Inferior parietal cortex (tissue), 1 donor: ENCODE results near the gene LRCH4.
A peak's percentile ranks its signal among the peaks of the same experiment; 100 is the strongest.

Experiments used
- DNase-seq: peaks from one replicate; pipeline ENCODE4 v3.0.0-alpha.2; 2016; ENCODE audit errors: extremely low spot score

The LRCH4 gene, protein sequence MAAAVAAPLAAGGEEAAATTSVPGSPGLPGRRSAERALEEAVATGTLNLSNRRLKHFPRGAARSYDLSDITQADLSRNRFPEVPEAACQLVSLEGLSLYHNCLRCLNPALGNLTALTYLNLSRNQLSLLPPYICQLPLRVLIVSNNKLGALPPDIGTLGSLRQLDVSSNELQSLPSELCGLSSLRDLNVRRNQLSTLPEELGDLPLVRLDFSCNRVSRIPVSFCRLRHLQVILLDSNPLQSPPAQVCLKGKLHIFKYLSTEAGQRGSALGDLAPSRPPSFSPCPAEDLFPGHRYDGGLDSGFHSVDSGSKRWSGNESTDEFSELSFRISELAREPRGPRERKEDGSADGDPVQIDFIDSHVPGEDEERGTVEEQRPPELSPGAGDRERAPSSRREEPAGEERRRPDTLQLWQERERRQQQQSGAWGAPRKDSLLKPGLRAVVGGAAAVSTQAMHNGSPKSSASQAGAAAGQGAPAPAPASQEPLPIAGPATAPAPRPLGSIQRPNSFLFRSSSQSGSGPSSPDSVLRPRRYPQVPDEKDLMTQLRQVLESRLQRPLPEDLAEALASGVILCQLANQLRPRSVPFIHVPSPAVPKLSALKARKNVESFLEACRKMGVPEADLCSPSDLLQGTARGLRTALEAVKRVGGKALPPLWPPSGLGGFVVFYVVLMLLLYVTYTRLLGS

DNA sequence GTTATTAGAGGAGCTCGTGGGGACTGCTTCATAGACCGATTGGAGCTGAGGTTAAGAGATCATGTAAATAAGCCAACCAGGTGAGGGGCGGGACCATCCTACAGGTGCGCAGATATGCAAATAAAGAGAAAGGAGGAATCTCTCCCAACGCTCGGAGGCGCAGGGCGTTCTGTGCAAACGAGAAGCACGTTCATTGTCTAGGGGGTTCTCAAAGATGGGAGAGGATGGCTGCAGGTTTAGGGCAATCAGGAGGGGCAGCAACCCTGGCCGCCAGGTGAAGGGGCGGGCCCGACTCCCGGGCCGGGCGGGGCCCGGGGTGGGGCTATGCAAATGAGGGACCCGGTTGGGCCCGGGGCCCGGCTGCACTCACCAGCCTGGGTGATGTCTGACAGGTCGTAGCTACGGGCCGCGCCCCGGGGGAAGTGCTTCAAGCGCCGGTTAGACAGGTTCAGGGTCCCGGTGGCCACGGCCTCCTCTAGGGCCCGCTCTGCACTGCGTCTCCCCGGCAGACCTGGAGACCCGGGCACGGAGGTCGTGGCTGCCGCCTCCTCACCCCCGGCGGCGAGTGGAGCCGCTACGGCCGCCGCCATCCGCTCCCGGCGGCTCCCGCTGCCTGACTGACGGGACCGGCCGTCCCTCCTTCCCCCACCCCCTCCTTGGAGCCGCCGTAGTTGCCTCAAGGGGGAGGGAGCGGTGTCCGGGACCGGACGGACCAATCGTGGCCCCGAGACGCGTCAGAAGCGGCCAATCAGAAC, at the start of gene LRCH4:
Gene LRCH4 (minus strand): TSS at position 619 of the 755 bp plus-strand sequence. CDS start 29 bp downstream, at position 590.
- no peak for DNase-seq

DNA sequence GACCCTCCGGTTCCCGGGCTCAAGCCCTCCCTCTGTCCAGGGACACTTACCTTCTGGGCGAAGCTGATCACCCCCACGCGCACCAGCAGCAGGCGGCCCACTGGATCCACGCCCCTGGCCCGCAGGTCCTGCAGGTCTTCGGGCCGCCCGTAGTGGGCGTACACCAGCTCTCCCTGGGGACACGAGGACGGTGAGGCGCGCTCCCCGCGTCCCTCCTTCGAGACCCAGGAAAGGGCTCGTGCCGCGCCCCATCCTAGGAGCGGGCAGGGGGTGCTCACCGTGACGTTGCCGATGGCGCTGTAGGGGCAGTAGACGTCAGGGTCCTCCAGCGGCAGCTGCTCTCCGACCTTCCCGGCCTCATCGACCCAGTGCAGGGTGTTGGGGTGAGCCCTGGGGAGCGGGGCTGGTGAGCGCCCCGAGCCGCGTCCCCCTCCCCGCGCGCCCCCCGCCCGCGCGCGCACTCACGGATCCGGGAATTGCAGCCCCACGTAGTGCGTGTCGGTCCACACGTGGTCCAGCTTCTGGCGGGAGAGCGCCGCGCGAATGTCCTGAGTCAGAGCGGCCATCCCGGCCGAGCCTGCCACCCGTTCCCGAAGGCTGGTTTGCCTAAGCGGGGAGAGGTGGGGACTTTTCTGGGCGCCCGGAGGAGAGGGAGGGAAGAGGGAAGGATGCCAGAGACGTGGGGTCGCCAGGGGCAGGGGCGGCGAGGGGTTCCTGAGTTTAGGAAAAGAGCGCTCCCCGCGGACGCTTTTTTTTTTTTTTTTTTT, 47.2 kb upstream of the LRCH4 start:
- DNase-seq: no peak

DNA sequence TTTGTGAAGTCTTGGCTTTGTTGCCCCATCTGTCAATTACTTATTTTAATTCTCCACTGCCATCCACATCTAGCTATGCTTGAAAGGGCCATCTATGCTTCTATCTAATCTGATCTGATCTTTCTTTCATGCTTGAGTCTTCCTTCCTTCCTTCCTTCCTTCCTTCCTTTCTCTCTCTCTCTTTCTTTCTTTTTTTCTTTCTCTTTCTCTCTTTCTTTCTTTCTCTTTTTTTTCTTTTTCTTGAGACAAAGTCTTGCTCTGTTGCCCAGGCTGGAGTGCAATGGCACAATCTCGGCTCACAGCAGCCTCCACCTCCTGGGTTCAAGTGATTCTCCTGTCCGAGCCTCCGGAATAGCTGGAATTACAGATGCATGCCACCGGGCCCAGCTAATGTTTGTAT, 44.1 kb upstream of the LRCH4 start:
- DNase-seq: no peak

DNA sequence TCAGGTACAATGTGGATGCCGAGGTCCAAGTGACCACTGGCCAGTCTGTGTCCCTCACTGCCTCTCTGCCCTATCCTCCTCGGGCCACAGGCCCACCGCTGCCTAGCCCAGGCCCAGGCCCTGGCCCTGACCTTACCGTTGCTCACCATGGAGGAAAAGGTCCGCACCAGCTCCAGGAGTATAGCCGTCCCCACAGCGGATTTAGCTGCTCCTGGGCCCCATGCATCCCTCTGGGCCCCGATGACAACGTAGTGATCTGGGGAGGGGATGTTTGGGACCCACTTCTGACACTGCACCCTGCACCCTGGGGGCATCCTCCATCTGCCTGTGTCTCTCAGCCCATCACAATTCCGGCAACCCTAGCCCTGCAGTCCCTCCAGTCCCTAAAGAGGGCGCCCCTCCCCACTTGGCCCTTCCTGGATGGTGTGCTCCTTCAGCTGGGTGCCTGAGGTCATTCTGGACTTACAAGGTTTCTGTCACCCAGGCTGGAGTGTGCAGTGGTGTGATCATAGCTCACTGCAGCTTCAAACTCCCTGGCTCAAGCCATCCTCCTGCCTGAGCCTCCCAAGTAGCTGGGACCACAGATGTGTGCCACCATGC, 43.3 kb upstream of the LRCH4 start:
- no peak for DNase-seq

DNA sequence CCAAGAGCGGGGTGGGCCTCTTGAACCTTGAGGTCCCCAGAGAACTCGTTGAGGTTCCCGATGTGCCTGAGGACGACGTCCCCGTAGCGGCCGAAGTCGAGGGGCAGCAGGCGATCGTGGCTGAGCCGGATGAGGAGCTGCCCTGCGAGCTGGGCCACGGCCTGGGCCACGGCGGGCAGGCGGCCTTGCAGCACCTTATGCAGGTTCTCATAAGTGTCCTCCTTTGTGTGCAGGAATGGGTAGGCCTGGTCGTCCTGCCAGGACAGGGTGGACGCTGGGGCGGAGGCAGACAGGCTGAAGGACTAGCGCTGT, 41.3 kb upstream of the LRCH4 start:
- no peak for DNase-seq

DNA sequence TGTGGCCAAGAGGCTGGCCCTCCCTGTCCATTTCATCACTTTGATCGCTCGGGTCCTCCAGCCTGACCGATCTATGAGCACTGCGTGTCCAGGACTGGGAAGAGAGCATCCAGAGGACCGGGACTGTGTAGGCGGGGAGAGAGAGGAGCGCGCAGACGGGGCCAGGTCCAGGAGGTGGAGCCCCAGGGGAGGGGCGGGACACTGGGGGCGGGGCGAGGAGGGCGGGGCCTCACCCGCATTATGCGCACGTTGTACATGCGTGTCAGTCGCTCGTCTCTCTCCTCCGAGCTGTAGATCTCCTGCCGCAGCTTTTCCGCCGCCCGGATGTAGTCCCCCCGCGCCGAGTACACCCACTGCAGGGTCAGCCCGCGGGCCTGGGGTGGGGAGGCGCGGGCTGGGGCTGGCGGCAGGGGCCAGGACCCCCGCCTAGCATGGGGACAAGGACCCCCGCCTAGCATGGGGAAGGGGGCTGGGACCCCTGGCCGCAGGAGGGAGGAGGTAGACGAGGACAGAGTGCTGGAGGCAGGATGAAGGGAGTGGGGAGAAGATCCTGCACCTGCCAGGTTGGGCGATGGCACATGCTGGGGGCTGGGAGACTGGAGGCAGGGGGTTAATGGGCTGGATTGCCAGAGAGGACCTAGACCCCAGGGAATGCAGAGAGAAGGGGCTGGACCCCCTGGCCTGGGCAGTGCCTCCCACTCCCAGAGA, 40.8 kb upstream of the LRCH4 start:
- no peak for DNase-seq

DNA sequence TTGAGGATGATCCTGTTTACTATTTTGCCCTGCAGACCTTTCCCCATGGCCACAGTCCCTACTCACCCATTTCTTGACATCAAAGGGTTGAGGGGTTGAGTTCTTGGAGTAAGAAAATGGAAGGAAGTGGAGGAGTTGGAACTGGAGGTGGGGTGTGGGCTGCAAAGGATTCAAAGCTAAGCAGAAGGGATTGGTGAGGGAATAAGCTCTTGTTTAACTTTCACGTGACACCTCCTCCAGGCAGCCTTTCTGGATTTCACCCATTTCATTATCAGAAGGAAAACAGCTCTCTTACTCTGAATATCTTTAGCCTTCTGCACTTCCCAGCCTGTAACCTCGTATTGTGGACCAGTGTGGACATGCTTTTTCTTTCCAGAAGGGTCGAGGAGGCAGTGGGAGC, 40.1 kb upstream of the LRCH4 start:
- DNase-seq: no peak

DNA sequence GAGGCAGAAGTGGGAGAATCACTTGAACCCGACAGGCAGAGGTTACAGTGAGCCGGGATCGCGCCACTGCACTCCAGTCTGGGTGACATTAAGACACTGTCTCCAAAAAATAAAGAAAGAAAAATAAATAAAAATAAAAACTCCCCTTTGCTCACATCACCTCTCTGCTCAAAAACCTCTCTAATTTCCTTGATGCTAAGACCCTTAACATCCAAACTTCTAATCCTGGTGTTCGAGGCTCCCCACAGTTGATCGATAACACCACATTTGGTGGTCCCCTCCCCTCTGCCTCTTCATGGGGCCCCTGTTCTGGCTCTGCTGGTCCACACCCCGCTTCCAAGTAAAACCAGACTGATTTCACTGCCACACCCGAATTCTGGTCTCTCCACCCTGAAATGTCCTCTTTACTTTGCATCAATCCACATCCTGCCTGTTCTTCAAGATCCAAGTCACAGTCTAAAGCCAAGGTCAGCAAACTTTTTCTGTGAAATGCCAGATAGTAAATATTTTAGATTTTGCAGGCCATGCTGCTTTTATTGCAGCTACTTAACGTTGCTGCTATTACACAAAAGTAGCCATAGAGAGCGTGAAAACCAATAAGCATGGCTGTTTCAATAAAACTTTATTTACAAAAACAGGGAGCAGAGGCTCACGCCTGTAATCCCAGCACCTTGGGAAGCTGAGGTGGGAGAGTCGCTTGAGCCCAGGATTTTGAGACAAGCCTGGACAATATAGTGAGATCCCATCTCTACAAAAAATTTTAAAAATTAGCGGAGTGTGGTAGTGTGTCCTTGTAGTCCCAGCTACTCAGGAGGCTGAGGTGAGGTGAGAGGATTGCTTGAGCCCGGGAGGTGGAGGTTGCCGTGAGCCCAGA, 38.3 kb upstream of the LRCH4 start:
- no peak for DNase-seq

DNA sequence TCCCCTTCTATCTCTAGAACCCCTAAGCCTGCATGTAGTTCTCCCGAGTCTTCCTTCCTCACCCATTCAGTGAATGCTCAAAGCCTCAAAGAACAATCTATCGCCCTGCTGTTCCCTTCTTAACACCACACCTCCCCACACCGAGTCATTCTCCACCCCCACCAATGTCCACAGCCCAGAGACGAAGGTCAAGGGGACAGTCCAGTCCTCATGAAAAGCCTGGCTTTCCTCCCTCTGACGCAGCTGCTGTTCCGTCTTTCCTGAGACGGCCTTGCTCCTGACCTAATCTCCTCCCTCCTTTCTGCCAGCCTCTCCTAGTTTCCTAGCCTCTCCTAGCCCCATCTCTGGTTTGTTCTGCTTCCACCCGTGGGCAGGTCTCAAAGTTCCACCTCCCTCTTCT, 35.6 kb upstream of the LRCH4 start:
- DNase-seq: no peak

DNA sequence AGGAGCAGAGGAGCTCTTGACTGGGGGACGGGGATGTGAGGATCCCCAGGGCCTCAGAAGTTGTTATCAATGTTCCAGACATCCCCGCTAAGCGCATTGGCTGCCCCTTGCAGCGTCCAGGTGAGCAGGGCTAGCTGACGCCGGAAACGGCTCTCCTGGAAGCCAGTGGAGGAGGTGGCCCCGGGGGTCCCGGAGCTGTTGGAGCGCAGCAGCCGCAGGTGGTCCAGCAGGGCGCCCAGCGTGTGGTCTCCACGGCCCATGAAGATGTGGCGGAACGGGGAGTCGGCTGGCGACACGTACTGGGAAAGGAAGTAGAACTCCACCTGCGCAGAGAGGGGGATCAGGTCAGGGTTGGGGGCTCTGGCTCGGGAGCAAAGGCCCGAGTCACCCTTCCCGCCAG, 34.9 kb upstream of the LRCH4 start:
- DNase-seq: no peak

DNA sequence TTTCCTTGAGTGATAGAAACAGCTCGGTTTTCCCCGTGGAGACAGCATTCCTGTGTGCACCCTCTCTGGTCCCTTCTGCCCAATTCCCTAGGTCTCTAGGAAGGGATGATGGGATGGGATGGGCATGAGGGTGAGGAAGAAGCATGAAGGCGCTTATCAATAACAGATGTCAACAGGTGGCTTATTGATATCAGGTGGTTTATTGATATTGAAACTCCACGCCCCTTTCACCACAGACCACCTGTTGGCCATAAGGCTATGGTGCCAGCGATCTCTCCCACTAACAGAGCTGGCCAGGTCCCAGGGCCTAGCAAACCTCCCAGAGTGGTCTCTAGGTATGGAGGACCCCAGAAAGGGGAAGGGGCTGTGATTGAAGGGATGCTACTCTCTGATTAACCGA, 34.3 kb upstream of the LRCH4 start:
- no peak for DNase-seq

DNA sequence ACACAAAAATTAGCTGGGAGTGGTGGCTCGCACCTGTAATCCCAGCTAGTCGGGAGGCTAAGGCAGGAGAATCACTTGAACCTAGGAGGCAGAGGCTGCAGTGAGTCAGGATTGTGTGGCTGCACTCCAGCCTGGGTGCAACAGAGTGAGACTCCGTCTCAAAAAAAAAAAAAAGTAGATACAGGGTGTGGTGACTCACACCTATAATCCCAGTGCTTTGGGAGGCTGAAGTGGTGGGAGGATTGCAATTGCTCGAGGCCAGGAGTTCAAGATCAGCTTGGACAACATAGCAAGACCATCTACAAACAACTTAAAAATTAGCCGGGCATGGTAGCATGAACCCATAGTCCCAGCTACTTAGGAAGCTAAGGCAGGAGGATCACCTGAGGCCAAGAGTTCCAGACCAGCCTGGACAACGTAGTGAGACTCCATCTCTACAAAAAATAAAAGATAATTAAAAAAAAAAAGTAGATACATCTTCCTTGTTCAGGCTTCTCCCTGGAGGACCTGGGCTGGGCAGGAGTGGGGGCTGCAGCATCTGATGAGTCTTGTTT, 28.5 kb upstream of the LRCH4 start:
- no peak for DNase-seq

DNA sequence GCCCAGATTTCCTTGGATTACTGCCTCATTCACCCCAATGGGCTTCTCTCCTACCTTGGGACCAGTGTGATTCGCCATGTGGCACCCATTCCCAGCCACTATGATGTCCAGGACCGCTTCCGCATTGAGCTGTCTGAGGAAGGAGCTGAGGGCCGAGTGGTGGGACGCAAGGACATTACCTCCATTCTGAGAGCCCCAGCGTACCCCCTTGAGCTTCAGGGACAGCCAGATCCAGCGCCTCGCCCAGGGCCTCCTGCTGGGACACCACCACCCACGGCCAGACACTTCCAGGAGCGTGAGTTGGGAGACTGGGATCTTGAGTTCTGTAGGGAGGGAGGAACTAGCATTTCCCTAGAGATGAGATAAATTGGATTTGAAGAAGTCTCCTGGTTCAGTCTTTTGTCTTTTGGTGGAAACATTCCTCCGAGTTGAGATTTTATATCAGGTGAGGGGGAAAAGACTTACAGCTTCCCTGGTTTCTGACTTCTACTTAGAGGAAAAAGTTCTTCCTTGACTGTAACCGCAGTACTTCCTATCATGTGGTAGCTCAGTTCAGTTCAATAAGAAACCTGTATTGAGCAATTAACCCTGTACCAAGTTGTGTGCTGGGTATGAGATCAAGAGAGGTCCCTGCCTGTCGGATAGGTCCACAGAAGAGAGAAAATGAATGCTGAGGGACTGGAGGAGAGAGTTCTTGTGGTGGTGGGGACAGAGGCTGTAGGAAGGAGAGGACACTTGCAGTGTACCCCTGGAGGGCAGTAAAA, 27.7 kb upstream of the LRCH4 start:
- DNase-seq: no peak

DNA sequence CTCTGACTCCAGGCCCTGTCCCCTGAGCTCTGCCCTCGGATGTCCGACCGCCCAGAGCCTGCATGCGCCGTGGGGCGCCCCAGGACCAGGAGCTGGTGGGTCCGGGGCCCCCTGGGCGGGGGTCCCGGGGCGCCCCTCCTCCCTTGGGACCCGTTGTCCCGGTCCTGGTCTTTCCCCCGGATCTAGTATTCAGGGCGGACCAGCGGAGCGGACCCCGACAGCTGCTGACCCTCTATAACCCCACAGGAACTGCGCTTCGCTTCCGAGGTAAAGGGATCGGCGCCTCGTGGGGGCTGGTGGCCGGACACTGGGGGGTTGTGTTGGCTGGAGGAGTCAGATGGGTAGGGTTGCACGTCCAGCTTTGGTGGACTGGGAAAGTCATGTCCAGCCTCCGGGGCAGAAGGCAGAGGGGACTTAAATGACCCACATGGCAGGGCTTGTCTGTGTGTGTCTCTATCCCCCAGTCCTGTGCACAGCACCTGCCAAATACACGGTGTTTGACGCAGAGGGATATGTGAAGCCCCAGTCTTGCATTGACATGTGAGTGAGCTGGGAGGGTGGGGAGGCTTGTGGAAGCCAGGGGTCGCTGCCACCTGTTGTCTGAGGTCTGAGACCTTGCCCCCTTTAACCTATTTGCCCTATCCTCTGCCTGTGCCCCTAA, 26.9 kb upstream of the LRCH4 start:
- DNase-seq: no peak

DNA sequence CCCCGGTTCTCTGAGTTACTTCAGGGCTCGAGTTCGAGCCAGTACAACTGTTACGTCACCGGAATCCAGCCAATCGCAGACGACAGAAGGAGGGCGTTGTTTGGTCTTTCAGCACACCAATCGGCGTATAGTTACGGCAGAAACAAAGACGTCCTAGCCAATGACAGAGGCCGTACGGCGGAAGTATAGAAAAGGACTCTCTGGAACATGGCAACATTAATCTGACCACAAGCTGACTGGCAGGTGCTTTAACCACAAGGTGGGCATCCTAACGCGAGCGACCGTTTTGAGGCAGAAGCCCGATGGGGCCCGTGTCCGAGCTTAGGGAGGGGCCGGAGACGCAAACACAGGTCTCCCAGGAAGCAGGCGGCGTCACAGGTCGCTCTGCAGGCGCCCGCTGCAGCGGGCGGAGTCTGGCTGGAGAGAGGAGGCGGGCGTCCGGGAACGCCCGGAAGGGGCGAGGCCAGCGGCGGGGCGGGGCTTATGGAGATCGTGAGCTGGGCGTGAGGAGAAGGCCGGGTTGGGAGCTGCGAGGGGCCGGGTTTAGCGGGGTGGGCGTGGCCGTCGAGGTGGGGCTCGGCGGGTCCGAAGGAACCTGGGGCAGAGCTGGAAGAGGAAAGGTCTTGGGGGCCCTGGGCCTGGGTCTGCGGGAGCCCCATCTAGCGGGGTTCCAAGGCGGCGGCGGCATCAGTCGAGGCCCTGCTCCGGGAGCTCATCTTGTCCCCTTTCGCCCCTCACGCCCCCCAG, 26.2 kb upstream of the LRCH4 start, which contains the start of gene MOSPD3:
Gene MOSPD3 (plus strand): TSS at position 558 of the 747 bp plus-strand sequence. CDS start 252 bp downstream, outside the sequence.
- peak; percentile 100 for DNase-seq

DNA sequence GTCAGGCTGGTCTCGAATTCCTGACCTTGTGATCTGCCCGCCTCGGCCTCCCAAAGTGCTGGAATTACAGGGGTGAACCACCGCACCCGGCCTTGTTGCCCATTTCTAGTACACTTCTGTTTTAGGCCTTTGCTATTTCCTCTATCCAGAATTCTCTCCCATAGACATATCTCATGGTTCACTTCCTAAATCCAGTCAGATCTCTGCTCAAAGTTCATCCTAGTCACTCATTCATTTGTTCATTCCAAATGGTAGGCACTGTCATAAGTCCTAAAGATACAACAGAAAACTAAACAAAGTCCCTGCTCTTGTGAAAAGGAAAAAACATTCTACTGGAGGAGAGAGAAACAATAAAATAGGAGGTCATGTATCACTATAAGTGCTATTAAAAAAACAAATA, 24.0 kb upstream of the LRCH4 start:
- DNase-seq: no peak

DNA sequence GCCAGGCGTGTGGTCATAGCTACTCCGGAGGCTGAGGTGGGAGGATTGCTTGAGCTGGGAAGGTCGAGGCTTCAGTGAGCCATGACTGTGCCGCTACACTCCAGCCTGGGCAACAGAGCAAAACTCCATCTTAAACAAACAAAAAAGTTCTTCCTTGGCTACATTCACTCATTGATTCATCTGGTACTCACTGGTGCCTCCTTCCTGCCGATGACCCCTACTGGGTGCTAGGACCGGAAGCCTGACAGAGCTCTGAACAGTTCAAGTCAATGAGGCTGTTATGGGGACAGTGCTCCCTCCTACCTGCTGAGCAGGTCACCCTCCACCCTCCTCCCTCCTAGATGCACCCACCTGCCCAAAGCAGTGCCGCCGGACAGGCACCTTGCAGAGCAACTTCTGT, 21.2 kb upstream of the LRCH4 start:
- DNase-seq: no peak

DNA sequence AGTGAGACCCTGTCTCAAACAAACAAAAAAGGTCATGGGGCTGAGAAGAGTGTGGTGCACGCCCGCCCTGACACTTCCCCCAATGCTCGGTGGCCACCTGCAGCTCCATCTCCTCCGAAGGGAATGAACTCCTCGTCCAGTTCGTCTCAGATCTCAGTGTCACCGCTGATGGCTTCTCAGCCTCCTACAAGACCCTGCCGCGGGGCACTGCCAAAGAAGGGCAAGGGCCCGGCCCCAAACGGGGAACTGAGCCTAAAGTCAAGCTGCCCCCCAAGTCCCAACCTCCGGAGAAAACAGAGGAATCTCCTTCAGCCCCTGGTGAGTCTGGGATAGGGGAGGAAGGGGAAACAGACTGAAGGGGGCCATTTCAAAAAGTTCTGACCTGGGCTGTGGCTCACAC, 20.4 kb upstream of the LRCH4 start:
- no peak for DNase-seq
